HL-60 (cell line): Measurements from ENCODE around the gene NPAP1.

Experiments used
- DNase-seq, 2 experiments: peaks; one replicate each; pipeline ENCODE4 v3.0.0-alpha.2; 2010 to 2020; ENCODE audit warnings: low read depth in 1 of 2, low spot score in 1 of 2
- H3K27ac ChIP-seq: fragments of 250-450 bp; sonication (Bioruptor Pico); replicated peaks from 2 replicates; pipeline ENCODE4 v1.5.1; 2020; ENCODE audit warnings: mild to moderate bottlenecking, moderate library complexity
- H3K27me3 ChIP-seq: fragments of 250-450 bp; sonication (Bioruptor Pico); 2 replicates; pipeline ENCODE4 v1.5.1; 2021; ENCODE audit warnings: mild to moderate bottlenecking, moderate library complexity; ENCODE audit not compliant: insufficient read depth, poor library complexity, severe bottlenecking
- H3K4me3 ChIP-seq: replicated peaks from 2 replicates; pipeline ENCODE4 v1.5.1; 2011; ENCODE audit warnings: mild to moderate bottlenecking, control low read depth, low read length; ENCODE audit not compliant: insufficient read depth
- GABPA ChIP-seq: IDR thresholded peaks from 2 replicates; pipeline ENCODE4 v1.6.1; 2012; ENCODE audit warnings: low read depth
- POLR2AphosphoS5 ChIP-seq: IDR thresholded peaks from 2 replicates; pipeline ENCODE4 v1.6.1; 2012; ENCODE audit warnings: low read depth
- SPI1 ChIP-seq: IDR thresholded peaks from 2 replicates; pipeline ENCODE4 v1.6.1; 2012; ENCODE audit warnings: low read depth, mild to moderate bottlenecking, borderline replicate concordance
- TF ChIP-seq, protein P1 (sequence below): IDR thresholded peaks from one replicate; pipeline ENCODE4 v1.5.1; 2011; ENCODE audit warnings: low read length, control low read depth, inconsistent platforms; ENCODE audit not compliant: insufficient read depth
- TF ChIP-seq, protein P2 (sequence below): IDR thresholded peaks from 2 replicates; pipeline ENCODE4 v1.6.1; 2012; ENCODE audit warnings: low read depth; ENCODE audit not compliant: insufficient replicate concordance

Gene NPAP1

DNA sequence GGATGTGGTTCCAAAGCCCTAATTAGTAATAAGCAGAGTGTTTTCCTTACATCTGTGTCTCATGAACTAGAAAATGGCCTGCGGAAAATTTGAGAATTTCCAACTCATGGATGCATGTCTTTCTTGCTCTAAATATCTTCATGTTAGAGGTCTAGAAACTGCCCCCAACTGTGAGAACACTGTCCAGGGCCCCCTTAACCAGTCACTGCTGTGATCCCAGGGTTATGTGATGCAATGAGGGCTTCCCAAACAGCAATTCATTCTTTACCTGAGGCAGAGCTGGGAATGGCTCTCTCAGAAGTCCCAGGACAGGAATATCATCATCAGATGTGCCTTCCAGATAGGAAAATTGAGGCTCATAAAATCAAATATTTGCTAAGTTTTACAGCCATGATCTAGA lies 8.2 kb downstream of the NPAP1 start:
- no peak for DNase-seq
- TF ChIP-seq, protein P1, sequence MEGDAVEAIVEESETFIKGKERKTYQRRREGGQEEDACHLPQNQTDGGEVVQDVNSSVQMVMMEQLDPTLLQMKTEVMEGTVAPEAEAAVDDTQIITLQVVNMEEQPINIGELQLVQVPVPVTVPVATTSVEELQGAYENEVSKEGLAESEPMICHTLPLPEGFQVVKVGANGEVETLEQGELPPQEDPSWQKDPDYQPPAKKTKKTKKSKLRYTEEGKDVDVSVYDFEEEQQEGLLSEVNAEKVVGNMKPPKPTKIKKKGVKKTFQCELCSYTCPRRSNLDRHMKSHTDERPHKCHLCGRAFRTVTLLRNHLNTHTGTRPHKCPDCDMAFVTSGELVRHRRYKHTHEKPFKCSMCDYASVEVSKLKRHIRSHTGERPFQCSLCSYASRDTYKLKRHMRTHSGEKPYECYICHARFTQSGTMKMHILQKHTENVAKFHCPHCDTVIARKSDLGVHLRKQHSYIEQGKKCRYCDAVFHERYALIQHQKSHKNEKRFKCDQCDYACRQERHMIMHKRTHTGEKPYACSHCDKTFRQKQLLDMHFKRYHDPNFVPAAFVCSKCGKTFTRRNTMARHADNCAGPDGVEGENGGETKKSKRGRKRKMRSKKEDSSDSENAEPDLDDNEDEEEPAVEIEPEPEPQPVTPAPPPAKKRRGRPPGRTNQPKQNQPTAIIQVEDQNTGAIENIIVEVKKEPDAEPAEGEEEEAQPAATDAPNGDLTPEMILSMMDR, result no peak
- TF ChIP-seq SPI1, result no peak
- TF ChIP-seq POLR2AphosphoS5, result no peak
- TF ChIP-seq, protein P2, sequence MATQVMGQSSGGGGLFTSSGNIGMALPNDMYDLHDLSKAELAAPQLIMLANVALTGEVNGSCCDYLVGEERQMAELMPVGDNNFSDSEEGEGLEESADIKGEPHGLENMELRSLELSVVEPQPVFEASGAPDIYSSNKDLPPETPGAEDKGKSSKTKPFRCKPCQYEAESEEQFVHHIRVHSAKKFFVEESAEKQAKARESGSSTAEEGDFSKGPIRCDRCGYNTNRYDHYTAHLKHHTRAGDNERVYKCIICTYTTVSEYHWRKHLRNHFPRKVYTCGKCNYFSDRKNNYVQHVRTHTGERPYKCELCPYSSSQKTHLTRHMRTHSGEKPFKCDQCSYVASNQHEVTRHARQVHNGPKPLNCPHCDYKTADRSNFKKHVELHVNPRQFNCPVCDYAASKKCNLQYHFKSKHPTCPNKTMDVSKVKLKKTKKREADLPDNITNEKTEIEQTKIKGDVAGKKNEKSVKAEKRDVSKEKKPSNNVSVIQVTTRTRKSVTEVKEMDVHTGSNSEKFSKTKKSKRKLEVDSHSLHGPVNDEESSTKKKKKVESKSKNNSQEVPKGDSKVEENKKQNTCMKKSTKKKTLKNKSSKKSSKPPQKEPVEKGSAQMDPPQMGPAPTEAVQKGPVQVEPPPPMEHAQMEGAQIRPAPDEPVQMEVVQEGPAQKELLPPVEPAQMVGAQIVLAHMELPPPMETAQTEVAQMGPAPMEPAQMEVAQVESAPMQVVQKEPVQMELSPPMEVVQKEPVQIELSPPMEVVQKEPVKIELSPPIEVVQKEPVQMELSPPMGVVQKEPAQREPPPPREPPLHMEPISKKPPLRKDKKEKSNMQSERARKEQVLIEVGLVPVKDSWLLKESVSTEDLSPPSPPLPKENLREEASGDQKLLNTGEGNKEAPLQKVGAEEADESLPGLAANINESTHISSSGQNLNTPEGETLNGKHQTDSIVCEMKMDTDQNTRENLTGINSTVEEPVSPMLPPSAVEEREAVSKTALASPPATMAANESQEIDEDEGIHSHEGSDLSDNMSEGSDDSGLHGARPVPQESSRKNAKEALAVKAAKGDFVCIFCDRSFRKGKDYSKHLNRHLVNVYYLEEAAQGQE, result no peak
- TF ChIP-seq GABPA, result no peak
- no peak overlapping the region for H3K4me3 ChIP-seq
- no peak overlapping the region for H3K27ac ChIP-seq
- no peaks in the 10 kb centered on the region for H3K27me3 ChIP-seq

DNA sequence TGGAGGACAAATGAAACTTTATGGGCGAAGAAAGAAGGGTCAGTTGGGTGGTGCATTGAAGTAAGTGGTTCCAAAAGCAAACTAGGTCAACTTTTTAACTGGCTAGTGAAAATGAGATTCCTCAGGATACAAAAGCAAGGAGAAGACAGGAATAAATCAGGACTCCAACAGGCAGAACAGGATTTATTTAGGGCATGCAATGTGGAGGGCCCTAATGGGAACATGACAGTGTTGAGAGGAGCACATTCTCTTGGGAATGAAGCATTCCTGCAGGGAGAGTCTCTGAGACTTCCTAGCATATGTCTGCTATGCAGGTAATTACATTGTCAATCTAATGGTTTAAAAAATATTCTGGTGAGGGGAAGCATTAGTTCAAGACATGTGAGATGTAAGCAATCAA lies 8.7 kb downstream of the NPAP1 start:
- no peak for TF ChIP-seq GABPA
- TF ChIP-seq, protein P2, result no peak
- TF ChIP-seq SPI1, result no peak
- TF ChIP-seq POLR2AphosphoS5, result no peak
- TF ChIP-seq, protein P1, result no peak
- H3K4me3 ChIP-seq, result no peak overlapping the region
- no peak for DNase-seq
- no peak overlapping the region for H3K27ac ChIP-seq
- no peaks in the 10 kb centered on the region for H3K27me3 ChIP-seq

DNA sequence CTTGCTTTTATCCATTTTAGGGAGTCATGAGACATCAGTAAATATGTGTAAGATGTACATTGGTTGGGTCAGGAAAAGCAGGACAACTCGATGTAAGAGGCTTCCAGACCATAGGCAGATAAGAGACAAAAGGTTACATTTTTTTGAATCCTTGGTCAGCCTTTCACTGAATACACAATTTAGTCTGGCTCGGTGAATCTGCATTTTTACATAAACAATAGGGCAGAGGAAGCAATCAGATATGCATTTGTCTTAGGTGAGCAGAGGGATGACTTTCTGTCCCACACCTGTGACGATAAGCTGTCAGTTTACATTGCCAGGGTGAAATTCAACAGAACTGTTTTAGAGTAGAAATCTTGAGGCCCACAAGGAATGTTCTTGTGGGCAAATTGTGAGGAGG lies 20.6 kb downstream of the NPAP1 start:
- TF ChIP-seq, protein P1, result no peak
- no peak for TF ChIP-seq POLR2AphosphoS5
- TF ChIP-seq SPI1, result no peak
- TF ChIP-seq, protein P2, result no peak
- no peak for TF ChIP-seq GABPA
- no peak overlapping the region for H3K4me3 ChIP-seq
- no peak overlapping the region for H3K27ac ChIP-seq
- DNase-seq, result no peak
- H3K27me3 ChIP-seq, result no peaks in the 10 kb centered on the region
